Heart left ventricle (tissue), 16 donors: ENCODE data around the gene GPX4. TPM values are rescaled to one million over a fixed set of nuclear protein-coding genes. Genes with fewer than 3 reads are reported as not detected.

Experiments used
- ATAC-seq, 4 donors: fragments of 200-7000 bp; cut with Tn5 transposase; one replicate each; pipeline ENCODE4 v1.9.1; 2020 to 2022; ENCODE audit warnings: moderate library complexity in 4 of 4, mild to moderate bottlenecking in 3 of 4, moderate number of reproducible peaks in 1 of 4
- DNase-seq, 5 donors: peaks; one replicate each; pipeline ENCODE4 v3.0.0-alpha.2; 2020
- H3K27ac ChIP-seq, 12 donors: fragments of 200-600 bp; sonication (generic) in 4 of 12; one replicate each; pipeline versions ENCODE4 v1.5.0 to v1.8.0; 2016 to 2022; ENCODE audit warnings: mild to moderate bottlenecking in 2 of 12
- H3K27me3 ChIP-seq, 9 donors: fragments of 200-600 bp; sonication (generic) in 2 of 9; one replicate each; pipeline versions ENCODE4 v1.5.1 to v1.8.0; 2016 to 2022; ENCODE audit warnings: mild to moderate bottlenecking in 3 of 9
- H3K36me3 ChIP-seq, 9 donors: fragments of 200-600 bp; sonication (generic) in 2 of 9; one replicate each; pipeline versions ENCODE4 v1.5.0 to v1.8.0; 2018 to 2022; ENCODE audit warnings: mild to moderate bottlenecking in 2 of 9
- H3K4me1 ChIP-seq, 12 donors: fragments of 200-600 bp; sonication (generic) in 4 of 12; one replicate each; pipeline versions ENCODE4 v1.5.0 to v1.8.0; 2016 to 2022; ENCODE audit warnings: mild to moderate bottlenecking in 3 of 12
- H3K4me3 ChIP-seq, 12 donors: fragments of 200-600 bp; sonication (generic) in 4 of 12; one replicate each; pipeline versions ENCODE4 v1.5.0 to v1.8.0; 2017 to 2022; ENCODE audit warnings: mild to moderate bottlenecking in 9 of 12, moderate library complexity in 4 of 12
- H3K9me3 ChIP-seq, 12 donors: fragments of 200-600 bp; sonication (generic) in 4 of 12; one replicate each; pipeline versions ENCODE4 v1.5.0 to v1.8.0; 2016 to 2022; ENCODE audit warnings: mild to moderate bottlenecking in 1 of 12
- POLR2A ChIP-seq, 2 donors: fragments of 450-650 bp; IDR thresholded peaks; one replicate each; pipeline ENCODE4 v1.6.1; 2017; ENCODE audit warnings: antibody characterized with exemption in 2 of 2, mild to moderate bottlenecking in 2 of 2, moderate library complexity in 2 of 2
- WGBS, 4 donors: extraction: QIAGEN DNeasy Blood & Tissue Kit in 2 of 4; methylation state at CpG; one replicate each; pipeline versions ENCODE4 v1.1.5 to v1.1.7; 2013 to 2018; 5-methylcytosine and 5-hydroxymethylcytosine counted together
- intact Hi-C, 10 donors: fragments of 100-400 bp; cut with DNase I; formaldehyde crosslinking; loops; one replicate each; pipeline versions ENCODE4 v1.11.1 to v1.14.2; 2022
- polyA plus RNA-seq, 2 donors: library from polyadenylated mRNA; stranded (reverse); fragments of 200-250 nt; gene quantifications; one replicate each; pipeline ENCODE4 v1.2.3, GENCODE V29; 2013
- total RNA-seq, 9 donors: library from RNA; depleted of rRNA in 2 of 9; stranded (reverse); fragments of >200 nt in 2 of 9; fragmentation: NEBNext Ultra II Directional in 3 of 9; extraction: Animal tissue kit (Norgen Biotek cat#: 25700) in 3 of 9; gene quantifications; one replicate each; pipeline versions ENCODE4 v1.1.0 to v1.2.4, GENCODE V29; 2016 to 2023
- TF ChIP-seq, protein P1 (sequence below), 12 donors: fragments of 200-600 bp; sonication (generic) in 4 of 12; IDR thresholded peaks; one replicate each; pipeline versions ENCODE4 v1.5.0 to v1.8.0; 2018 to 2022; ENCODE audit warnings: antibody characterized with exemption in 12 of 12, mild to moderate bottlenecking in 5 of 12
- donor health status: ischemic (EF 13 %, LVEDD 7.1; RV severe dilation, severe dysfunction).
- donor health status: healthy with polysubstance abuse.
- donor health status: DM: no; HTN: yes; CAD: no.
- donor health status: DM: no; HTN: no; CAD: no.
- donor health status: ischemic (EF 25% LVEDD 6.9; RV normal size, moderate dysfunction).
- donor health status: ischemic (EF 25% LVEDD 5.7; RV mildly dilated, moderate dysfunction).
- donor health status: healthy.
- donor health status: DM: yes; HTN: yes; CAD: no.
- donor health status: ischemic (EF 35%, LVEDD 5.7; RV mildly dilated, moderate dysfunction).
- donor health status: nonischemic (EF 11% LVEDD 7.7; RV severe dilation, severe dysfunction).
- donor health status: DM: yes; HTN: yes; CAD: no.
- donor health status: PGD.
- donor health status: ischemic (EF 29% LVEDD 5.4; RV normal size, mild dysfunction).
- donor health status: nonischemic (EF 23%, LVEDD 6.1; RV moderate dilation, normal function).

GPX4 gene
- total and polyA plus RNA-seq, 11 donors = 251 to 590 (median 326) TPM

DNA sequence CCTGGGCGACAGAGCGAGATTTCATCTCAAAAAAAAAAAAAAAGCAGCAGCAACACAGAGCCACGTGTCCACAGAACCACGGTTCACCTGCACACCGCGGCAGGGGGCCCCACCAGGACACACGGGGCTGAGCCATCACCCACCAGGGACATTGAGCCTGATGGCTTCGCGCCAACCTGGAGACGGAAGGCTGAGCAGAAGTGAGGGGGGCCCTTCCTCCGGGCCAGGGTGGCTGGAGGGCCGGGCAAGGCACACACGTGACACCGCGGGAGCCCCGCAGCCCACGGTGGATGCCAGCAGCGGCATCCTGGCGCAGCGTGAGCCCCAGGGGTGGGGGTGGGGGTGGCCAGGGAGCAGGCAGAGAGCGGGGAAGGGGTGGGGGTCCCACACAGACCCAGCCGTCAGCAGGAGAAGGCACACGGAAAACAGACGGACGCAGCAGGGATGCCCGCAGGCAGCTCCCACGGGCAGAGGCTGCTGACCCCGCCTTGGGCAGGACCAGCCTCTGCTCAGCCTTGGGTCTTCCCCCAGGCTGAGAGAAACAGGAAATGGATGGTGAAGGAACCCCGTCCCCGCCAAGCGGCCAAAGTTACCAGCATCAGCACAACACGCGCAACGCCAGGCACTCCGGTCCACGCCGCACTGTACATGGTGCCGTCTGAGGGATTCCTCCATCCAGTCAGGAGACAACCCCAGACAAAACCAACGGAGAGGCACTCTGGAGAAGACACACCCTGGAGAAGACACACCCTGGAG is 36.7 kb downstream of the GPX4 start:
- Histone ChIP-seq H3K36me3 (peaks cover 0 to 46% (median 9%) of the 10 kb centered on the region in 9 donors), H3K27me3 (no peaks in the 10 kb centered on the region), H3K4me1 (peaks cover 0 to 22% (median 6%) of the 10 kb centered on the region in 12 donors), H3K4me3 (no peak overlapping the region), H3K9me3 (no peaks in the 10 kb centered on the region), H3K27ac (no peak overlapping the region)
- ATAC-seq = peak in 1 of 4 donors; percentile 33
- no peak for DNase-seq
- WGBS, 4 donors = 94 to 96% (median 96%) methylated on average over 30 to 39 of the region's 39 CpGs
- TF ChIP-seq, protein P1, sequence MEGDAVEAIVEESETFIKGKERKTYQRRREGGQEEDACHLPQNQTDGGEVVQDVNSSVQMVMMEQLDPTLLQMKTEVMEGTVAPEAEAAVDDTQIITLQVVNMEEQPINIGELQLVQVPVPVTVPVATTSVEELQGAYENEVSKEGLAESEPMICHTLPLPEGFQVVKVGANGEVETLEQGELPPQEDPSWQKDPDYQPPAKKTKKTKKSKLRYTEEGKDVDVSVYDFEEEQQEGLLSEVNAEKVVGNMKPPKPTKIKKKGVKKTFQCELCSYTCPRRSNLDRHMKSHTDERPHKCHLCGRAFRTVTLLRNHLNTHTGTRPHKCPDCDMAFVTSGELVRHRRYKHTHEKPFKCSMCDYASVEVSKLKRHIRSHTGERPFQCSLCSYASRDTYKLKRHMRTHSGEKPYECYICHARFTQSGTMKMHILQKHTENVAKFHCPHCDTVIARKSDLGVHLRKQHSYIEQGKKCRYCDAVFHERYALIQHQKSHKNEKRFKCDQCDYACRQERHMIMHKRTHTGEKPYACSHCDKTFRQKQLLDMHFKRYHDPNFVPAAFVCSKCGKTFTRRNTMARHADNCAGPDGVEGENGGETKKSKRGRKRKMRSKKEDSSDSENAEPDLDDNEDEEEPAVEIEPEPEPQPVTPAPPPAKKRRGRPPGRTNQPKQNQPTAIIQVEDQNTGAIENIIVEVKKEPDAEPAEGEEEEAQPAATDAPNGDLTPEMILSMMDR (IDR thresholded peaks at IDR 0.05) = no peak
- no peak for TF ChIP-seq POLR2A (IDR thresholded peaks at IDR 0.05)
- intact Hi-C loops = no loop called here

DNA sequence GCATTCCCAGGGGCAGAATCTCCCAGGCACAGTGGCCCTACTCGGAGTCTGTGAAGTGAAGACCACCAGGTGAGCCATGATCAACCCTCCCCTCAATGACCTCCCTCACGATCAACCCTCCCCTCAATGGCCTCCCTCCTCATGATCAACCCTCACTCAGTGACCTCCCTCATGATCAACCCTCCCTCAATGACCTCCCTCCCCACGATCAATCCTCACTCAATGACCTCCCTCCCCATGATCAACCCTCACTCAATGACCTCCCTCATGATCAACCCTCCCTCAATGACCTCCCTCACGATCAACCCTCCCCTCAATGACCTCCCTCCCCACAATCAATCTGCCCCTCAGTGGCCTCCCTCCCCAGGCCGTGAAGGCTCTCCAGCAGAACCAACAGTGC is 38.1 kb downstream of the GPX4 start:
- Histone ChIP-seq H3K4me1 (peaks cover 0 to 8% (median 0%) of the 10 kb centered on the region in 12 donors), H3K9me3 (no peaks in the 10 kb centered on the region), H3K4me3 (no peak overlapping the region), H3K27me3 (no peaks in the 10 kb centered on the region), H3K27ac (no peak overlapping the region), H3K36me3 (peaks cover 0 to 46% (median 18%) of the 10 kb centered on the region in 9 donors)
- intact Hi-C loops = no loop called here
- no peak for DNase-seq
- 78 to 89% (median 85%) methylated on average over 5 of the region's 5 CpGs for WGBS, 4 donors
- ATAC-seq = peak in 3 of 4 donors; percentile 38 to 54 (median 41)
- TF ChIP-seq POLR2A (IDR thresholded peaks at IDR 0.05) = no peak
- TF ChIP-seq, protein P1 (IDR thresholded peaks at IDR 0.05) = no peak

DNA sequence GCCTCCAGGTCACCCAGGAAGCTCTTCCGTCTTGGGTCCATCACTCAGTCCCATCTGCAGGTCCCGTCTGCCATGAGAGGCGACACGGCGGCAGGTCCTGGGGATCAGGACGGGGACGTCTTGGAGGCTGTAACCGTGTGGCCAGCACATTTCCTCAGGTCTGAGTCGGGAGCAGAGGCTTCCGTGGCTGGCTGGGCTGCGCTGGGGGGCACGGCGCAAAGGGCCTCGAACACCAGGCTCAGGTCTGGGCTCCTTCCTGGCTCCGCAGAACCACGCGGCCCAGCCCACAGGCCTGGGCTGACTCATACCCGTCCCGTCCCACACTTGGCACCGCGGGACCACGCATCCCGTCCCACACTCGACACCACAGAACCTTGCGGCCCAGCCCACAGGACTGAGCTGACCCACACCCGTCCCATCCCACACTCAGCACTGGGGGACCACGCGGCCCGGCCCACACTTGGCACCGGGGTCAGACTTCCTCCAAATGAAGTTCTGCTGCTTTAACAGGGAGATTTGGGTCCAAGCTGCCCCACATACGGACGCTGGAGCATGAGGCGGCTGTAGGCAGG is 40.1 kb downstream of the GPX4 start:
- Histone ChIP-seq H3K4me3 (no peak overlapping the region), H3K27me3 (no peaks in the 10 kb centered on the region), H3K36me3 (peaks cover 0 to 57% (median 22%) of the 10 kb centered on the region in 9 donors), H3K27ac (no peak overlapping the region), H3K9me3 (no peaks in the 10 kb centered on the region), H3K4me1 (peaks cover 0 to 8% (median 0%) of the 10 kb centered on the region in 12 donors)
- ATAC-seq (no peak), DNase-seq (no peak)
- 96 to 99% (median 97%) methylated on average over 27 to 33 of the region's 33 CpGs for WGBS, 4 donors
- intact Hi-C loops = no loop called here
- no peak for TF ChIP-seq POLR2A (IDR thresholded peaks at IDR 0.05)
- TF ChIP-seq, protein P1 (IDR thresholded peaks at IDR 0.05) = no peak

DNA sequence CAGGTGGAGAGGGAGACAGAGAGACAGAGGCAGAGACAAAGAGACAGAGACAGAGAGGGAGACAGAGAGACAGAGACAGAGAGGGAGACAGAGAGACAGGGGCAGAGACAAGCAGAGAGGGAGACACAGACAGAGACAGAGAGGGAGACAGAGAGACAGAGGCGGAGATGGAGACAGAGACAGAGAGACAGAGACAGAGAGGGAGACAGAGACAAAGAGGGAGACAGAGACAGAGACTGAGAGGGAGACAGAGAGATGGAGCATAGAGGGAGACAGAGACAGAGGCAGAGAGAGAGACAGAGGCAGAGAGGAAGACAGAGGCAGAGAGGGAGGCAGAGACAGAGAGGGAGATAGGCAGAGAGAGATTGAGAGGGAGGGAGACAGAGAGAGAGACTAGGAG is 40.9 kb downstream of the GPX4 start:
- 80 to 100% (median 96%) methylated on average over 1 of the region's 1 CpG for WGBS, 4 donors
- intact Hi-C loops = no loop called here
- no peak for ATAC-seq

More for the DNA sequence above, 40.9 kb downstream of the GPX4 start:
- no peaks in the 10 kb centered on the region for H3K27me3 ChIP-seq
- no peak for TF ChIP-seq POLR2A (IDR thresholded peaks at IDR 0.05)
- TF ChIP-seq, protein P1 (IDR thresholded peaks at IDR 0.05) = no peak
- no peak overlapping the region for H3K27ac ChIP-seq
- DNase-seq = no peak
- no peak overlapping the region for H3K4me3 ChIP-seq
- H3K9me3 ChIP-seq = no peaks in the 10 kb centered on the region
- H3K4me1 ChIP-seq = peaks cover 0 to 8% (median 0%) of the 10 kb centered on the region in 12 donors
- peaks cover 0 to 57% (median 27%) of the 10 kb centered on the region in 9 donors for H3K36me3 ChIP-seq
